MM.1S (cell line): ENCODE measurements around the gene HSPA1A.
"Not testable (repeated sequence)": the region's sequence is repeated elsewhere in the genome, so short reads cannot be mapped to it uniquely, and the experiment has no call there.

Experiments
- CTCF ChIP-seq: fragments of 300-600 bp; sonication (generic); IDR thresholded peaks from 2 replicates; pipeline ENCODE4 v1.5.1; 2016; ENCODE audit warnings: antibody characterized with exemption, low read length, mixed read lengths
- EZH2phosphoT487 ChIP-seq: fragments of 300-600 bp; sonication (generic); IDR thresholded peaks from 2 replicates; pipeline ENCODE4 v1.6.1; 2018; ENCODE audit warnings: antibody characterized with exemption, low read length

GRCh38 chr6:31823592-31824196 lies 8.4 kb downstream of the HSPA1A start:
- not testable (repeated sequence) for TF ChIP-seq CTCF, EZH2phosphoT487
